ENCODE results near the gene PAXX. TPM values are rescaled to one million over a fixed set of nuclear protein-coding genes. Genes with fewer than 3 reads are reported as not detected.

The PAXX gene
- total and polyA plus RNA-seq, 2 donors (not counting 1 experiment from before 2014, with no cell fraction given): 74.8 to 167 TPM

GRCh38 chr9:136949817-136950655 is 42.2 kb upstream of the PAXX start:
- Histone ChIP-seq H3K79me2 (ENCODE audit: control insufficient read depth, insufficient read depth, low read length) (no peaks in the 10 kb centered on the region), H3K4me3 (ENCODE audit: control extremely low read depth in 1 of 5, extremely low read depth in 1 of 5, insufficient read depth in 1 of 5, low read depth in 2 of 5, low read length in 4 of 5) (peak overlapping the region; percentile 44 to 65 (median 58)), H3K9ac (ENCODE audit: low read length) (peak overlapping the region; percentile 66), H3K4me2 (replicated peaks; ENCODE audit: low read depth, low read length, poor library complexity, severe bottlenecking) (peak overlapping the region; percentile 94), H4K20me1 (ENCODE audit: control insufficient read depth, insufficient read depth, low read length, poor library complexity, severe bottlenecking) (no peaks in the 10 kb centered on the region), H3K36me3 (replicated peaks in 1 of 2; ENCODE audit: control extremely low read depth in 1 of 2, control insufficient read depth in 1 of 2, extremely low read depth in 1 of 2, insufficient read depth in 2 of 2, low read length in 1 of 2) (no peaks in the 10 kb centered on the region), H3K27me3 (replicated peaks in 1 of 4; ENCODE audit: control extremely low read depth in 1 of 4, control insufficient read depth in 3 of 4, insufficient read depth in 4 of 4, low read length in 3 of 4) (no peaks in the 10 kb centered on the region), H2AFZ (ENCODE audit: insufficient read depth, low read depth, low read length, poor library complexity, severe bottlenecking) (peak overlapping the region; percentile 94), H3K9me3 (ENCODE audit: control extremely low read depth in 1 of 3, control insufficient read depth in 2 of 3, insufficient read depth in 1 of 3, low read length in 2 of 3) (no peaks in the 10 kb centered on the region), H3K4me1 (ENCODE audit: control insufficient read depth in 2 of 2, insufficient read depth in 2 of 2, low read length in 2 of 2) (peaks cover 10 to 15% of the 10 kb centered on the region in 2 donors), H3K27ac (ENCODE audit: low read length in 2 of 2) (peak overlapping the region; percentile 41 to 72)
- no peaks in the 10 kb centered on the region for H3K9me3 Mint-ChIP-seq (ENCODE audit: insufficient read depth)
- WGBS (ENCODE audit: insufficient coverage): 7% methylated on average over 61 of the region's 63 CpGs
- DNase-seq (peak; percentile 97), ATAC-seq (ENCODE audit: low read depth) (peak; percentile 95)
- no peaks in the 10 kb centered on the region for H3K27me3 Mint-ChIP-seq
- H3K4me3 Mint-ChIP-seq: peak overlapping the region; percentile 88
- TF ChIP-seq CTCF (IDR thresholded peaks at IDR 0.05) (peak; percentile 36), EZH2 (IDR thresholded peaks at IDR 0.05; ENCODE audit: borderline replicate concordance, insufficient read depth, low read depth, low read length, poor library complexity, severe bottlenecking) (no peak)
- H3K4me1 Mint-ChIP-seq: peaks cover 8% of the 10 kb centered on the region
- ChIA-PET POLR2A (interaction anchor here (0.7 kb wide), 3 partner anchors 11 to 724 kb away, joined by 3 read pairs; no protein-coding TSS in a partner anchor), CTCF (interaction anchor here (1.0 kb wide), 3 partner anchors 79 to 85 kb away, joined by 3 to 5 read pairs (median 4); partner anchors contain the start of gene FUT7)
- intact Hi-C loops (cut with micrococcal nuclease): loop anchor here (1.0 kb wide), 1 partner anchor 75 kb away; no protein-coding TSS in a partner anchor
- peak overlapping the region; percentile 92 for H3K27ac Mint-ChIP-seq
